GM12875 (cell line): ENCODE measurements around the gene ENTREP3.

Experiments used
- H3K4me3 ChIP-seq: one replicate; pipeline ENCODE4 v1.5.1; 2011; ENCODE audit warnings: low read depth, low read length, control low read depth
- TF ChIP-seq, protein P1 (sequence below): IDR thresholded peaks from 2 replicates; pipeline ENCODE4 v1.5.1; 2011; ENCODE audit warnings: low read depth, mild to moderate bottlenecking, control low read depth, inconsistent platforms, low read length, moderate library complexity, borderline replicate concordance; ENCODE audit not compliant: insufficient read depth

ENTREP3 gene

DNA sequence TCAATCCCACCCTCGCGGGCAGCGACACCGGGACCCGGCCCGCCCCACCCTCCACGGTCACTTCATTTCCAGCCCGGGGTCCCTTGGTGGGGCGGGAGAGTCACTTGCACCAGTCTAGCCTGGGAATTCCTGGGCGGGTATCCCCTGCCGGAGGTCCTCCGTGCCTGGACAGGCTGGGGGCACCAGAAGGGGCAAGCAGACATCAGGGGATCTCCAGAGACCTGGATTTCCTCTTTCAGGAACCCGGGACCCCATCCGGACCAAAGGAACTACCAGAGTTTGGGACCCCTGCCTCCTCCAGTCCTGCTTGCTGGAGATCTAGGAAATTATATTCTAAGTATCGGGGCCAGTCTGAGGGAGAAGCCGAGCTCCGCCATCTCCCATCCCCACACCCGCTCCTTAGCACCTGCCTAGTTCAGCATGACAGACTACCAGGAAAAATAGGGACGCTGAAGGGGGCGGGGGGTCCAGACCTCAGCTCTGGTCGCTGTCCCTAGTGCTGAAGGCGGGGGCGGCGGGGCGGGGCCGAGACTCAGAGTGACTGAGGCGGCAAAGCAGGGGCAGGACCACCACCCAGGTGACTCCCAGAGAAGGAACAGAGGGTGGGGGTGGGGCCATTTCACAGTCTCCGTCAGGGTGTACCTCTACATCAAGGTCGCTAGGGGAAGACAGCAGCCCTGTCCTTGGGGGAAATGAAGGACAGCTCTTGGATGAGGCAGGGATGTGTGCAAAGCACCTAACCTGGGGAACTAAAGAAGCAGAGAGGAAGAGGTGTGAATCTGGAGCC, 22.8 kb upstream of the ENTREP3 start:
- TF ChIP-seq, protein P1, sequence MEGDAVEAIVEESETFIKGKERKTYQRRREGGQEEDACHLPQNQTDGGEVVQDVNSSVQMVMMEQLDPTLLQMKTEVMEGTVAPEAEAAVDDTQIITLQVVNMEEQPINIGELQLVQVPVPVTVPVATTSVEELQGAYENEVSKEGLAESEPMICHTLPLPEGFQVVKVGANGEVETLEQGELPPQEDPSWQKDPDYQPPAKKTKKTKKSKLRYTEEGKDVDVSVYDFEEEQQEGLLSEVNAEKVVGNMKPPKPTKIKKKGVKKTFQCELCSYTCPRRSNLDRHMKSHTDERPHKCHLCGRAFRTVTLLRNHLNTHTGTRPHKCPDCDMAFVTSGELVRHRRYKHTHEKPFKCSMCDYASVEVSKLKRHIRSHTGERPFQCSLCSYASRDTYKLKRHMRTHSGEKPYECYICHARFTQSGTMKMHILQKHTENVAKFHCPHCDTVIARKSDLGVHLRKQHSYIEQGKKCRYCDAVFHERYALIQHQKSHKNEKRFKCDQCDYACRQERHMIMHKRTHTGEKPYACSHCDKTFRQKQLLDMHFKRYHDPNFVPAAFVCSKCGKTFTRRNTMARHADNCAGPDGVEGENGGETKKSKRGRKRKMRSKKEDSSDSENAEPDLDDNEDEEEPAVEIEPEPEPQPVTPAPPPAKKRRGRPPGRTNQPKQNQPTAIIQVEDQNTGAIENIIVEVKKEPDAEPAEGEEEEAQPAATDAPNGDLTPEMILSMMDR, result peak; percentile 51
- H3K4me3 ChIP-seq, result peak overlapping the region; percentile 64

DNA sequence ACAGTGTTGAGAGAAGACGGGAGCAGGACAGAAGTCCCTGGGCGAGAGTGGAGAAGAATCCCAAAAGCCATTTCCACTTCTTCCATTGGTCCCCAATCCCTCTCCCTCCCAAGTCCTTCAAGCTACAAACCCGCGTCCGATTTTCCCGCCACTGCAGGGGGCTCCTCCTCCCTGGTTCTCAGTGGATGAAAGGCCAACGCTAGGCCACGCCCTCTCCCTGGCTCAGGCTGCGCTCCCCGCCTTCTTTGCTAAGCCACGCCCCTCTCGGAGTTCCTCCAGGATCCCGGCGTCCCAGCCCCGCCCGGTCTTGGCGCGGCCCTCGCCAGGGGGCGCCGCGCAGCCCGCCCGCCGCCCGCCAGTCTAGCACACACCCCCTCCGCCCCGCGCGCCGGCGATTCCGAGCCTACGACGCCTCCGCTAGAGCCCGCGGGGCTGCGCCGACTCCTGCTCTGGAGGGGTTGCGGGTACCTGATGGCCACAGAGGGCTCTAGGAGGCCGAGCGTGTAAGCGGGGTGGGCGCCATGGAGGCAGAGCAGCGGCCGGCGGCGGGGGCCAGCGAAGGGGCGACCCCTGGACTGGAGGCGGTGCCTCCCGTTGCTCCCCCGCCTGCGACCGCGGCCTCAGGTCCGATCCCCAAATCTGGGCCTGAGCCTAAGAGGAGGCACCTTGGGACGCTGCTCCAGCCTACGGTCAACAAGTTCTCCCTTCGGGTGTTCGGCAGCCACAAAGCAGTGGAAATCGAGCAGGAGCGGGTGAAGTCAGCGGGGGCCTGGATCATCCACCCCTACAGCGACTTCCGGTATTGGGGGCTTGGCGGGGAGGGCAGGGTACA, 22.0 kb upstream of the ENTREP3 start, which contains the start of gene HCN3:
TSS of gene HCN3 (plus strand) at position 394 of the 832 bp plus-strand sequence. CDS start at position 522, 128 bp downstream.
- peak within 1 kb of the TSS; percentile 64 for H3K4me3 ChIP-seq
- TF ChIP-seq, protein P1, result peak; percentile 70

DNA sequence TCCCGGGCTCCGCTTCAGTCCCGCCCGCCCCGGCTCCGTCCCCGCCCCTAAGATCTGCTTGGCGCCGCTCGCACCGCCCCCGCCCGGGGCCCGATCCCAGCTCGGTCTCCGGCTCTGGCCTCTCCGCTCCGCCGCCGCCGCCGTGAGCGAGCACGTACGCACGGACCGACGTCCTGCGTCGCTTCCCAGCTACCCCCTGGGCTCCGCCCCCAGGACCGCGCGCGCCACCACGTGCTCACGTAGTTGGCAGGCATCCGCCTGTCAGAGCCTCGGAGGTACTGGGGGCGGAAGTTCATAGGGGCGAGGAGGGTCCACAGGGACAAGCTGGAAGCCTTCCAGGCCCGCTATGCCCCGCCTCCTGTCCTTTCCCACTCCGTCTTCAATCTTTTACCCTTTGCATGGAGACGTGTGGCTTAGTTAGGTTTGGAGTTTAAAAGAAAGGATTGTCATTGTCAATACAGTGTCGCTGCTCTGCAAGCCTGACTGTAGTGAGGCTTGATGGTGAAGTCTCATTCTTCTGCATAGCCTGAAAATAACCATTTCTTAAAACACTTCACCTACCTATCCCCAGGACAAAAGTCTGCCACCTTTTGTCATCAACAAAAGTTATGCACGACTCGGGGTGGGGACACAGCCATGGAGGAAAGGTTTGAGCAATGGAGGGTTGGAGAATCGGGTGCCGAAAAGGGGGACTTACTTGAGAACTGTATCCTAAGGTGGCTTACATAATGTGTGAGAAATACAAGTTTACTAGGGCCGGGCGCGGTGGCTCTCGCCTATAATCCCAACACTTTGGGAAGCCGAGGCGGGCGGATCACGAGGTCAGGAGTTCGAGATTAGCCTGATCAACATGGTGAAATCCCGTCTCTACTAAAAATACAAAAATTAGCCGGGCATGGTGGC, 18.3 kb upstream of the ENTREP3 start, which contains the start of gene CLK2:
TSS of gene CLK2 (minus strand) at position 162 of the 903 bp plus-strand sequence. CDS start 2,527 bp downstream, outside the sequence.
- TF ChIP-seq, protein P1, result no peak
- H3K4me3 ChIP-seq, result peak within 1 kb of the TSS; percentile 87

- TF ChIP-seq, protein P1, result no peak
- H3K4me3 ChIP-seq, result peak overlapping the region; percentile 87
Measured at GRCh38 chr1:155272466-155273342, 17.4 kb upstream of the ENTREP3 start.

DNA sequence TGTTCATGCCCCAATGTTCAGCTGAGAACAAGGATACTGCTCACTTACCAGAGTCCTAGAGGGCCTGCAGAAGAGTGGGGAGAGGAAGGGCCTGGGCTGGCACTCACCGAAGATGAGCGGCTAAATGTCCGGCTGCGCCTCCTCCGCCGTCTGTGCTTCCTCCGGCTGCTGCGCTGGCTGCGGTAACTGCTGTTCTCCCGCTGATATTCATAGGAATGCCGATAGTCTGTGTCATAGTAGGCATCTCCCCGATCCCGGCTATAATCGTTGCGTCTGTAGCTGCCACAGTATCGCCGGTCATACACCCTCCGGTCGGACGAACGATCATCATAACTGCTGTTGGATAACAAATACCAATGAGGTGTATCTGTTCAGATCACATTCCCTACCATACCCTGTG, 14.1 kb upstream of the ENTREP3 start:
- H3K4me3 ChIP-seq, result no peak overlapping the region
- TF ChIP-seq, protein P1, result no peak

DNA sequence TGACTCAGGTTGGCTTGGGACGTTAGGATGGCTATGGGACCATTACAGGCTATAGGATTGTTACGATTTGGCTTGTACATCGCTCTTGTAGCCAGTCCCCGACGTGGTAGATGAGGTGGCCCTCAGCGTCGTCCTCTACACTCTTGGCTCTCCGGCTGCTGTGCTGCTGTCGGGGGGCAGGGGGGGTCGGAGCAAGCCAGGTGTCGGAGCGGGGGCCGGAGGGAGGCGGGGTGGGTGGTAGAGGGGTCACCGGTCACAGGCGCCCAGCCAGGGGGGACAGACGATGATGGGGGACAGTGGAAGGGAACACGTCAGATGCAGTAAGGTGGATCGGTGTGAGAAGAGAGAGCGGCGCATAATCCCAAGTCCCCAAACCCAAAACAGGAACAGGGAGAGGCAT, 13.3 kb upstream of the ENTREP3 start:
- TF ChIP-seq, protein P1, result no peak
- H3K4me3 ChIP-seq, result no peak overlapping the region
